Heart left ventricle (tissue), 13 donors: ENCODE measurements around the gene FAM47A.

ENCODE experiments used
- CTCF ChIP-seq, 12 donors: fragments of 200-600 bp; sonication (generic) in 4 of 12; IDR thresholded peaks; one replicate each; pipeline versions ENCODE4 v1.5.0 to v1.8.0; 2018 to 2022; ENCODE audit warnings: antibody characterized with exemption in 12 of 12, mild to moderate bottlenecking in 5 of 12
- POLR2A ChIP-seq, 2 donors: fragments of 450-650 bp; IDR thresholded peaks; one replicate each; pipeline ENCODE4 v1.6.1; 2017; ENCODE audit warnings: antibody characterized with exemption in 2 of 2, mild to moderate bottlenecking in 2 of 2, moderate library complexity in 2 of 2
- donor health status: ischemic (EF 13 %, LVEDD 7.1; RV severe dilation, severe dysfunction).
- donor health status: DM: no; HTN: yes; CAD: no.
- donor health status: DM: no; HTN: no; CAD: no.
- donor health status: ischemic (EF 25% LVEDD 6.9; RV normal size, moderate dysfunction).
- donor health status: ischemic (EF 25% LVEDD 5.7; RV mildly dilated, moderate dysfunction).
- donor health status: ischemic (EF 35%, LVEDD 5.7; RV mildly dilated, moderate dysfunction).
- donor health status: nonischemic (EF 11% LVEDD 7.7; RV severe dilation, severe dysfunction).
- donor health status: DM: yes; HTN: yes; CAD: no.
- donor health status: PGD.
- donor health status: ischemic (EF 29% LVEDD 5.4; RV normal size, mild dysfunction).
- donor health status: nonischemic (EF 23%, LVEDD 6.1; RV moderate dilation, normal function).

GRCh38 chrX:34146906-34147305 is 14.8 kb upstream of the FAM47A start:
- no peak for TF ChIP-seq CTCF (IDR thresholded peaks at IDR 0.05)
- no peak for TF ChIP-seq POLR2A (IDR thresholded peaks at IDR 0.05)
